ENCODE measurements around the gene TSPO.

- no peak for TF ChIP-seq CTCF (IDR thresholded peaks at IDR 0.05)
- no peak for TF ChIP-seq POLR2AphosphoS5 (IDR thresholded peaks at IDR 0.05)
- TF ChIP-seq EP300 (IDR thresholded peaks at IDR 0.05) = no peak
These were observed 37.6 kb downstream of the TSPO start for GRCh38 chr22:43188829-43189545.
